Measurements from ENCODE around the gene TRNP1.
"Not testable (repeated sequence)": the region's sequence is repeated elsewhere in the genome, so short reads cannot be mapped to it uniquely, and the experiment has no call there.

The TRNP1 gene

DNA sequence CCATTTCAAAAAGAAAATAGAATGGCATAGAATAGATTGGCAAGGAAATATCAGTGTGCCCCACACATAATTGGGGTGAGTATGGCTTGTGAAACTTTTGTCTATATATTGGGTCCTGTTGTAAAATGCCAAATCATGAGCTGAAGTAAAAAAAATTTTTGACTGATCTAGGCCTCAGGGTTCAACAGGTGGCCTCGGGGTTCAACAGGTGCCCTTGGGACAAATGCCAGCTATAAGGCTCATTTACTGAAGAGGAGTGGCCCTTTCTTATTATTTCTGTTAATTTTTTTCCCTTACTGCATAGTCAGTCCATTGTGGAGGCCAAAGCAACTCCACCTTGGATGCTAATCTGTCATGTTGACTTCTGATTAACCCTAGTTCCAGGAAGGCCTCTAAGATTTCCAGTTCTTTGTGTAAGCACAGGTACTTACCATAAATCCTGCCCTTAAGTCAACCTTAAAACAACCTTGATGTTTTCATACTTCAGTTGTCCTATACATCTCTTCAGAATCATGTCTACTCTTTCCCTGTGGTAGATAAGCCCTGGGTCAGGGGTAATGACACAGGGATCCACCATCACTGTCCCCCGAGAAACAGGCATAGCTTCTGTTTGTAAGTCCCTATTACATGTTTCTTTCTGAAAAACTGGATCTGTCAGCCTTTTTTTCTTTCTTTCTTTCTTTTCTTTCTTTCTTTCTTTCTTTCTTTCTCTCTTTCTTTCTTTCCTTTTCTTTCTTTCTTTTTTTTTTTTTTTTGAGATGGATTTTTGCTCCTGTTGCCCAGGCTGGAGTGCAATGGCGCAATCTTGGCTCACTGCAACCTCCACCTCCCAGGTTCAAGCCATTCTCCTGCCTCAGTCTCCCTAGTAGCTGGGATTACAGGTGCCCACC lies 16.6 kb upstream of the TRNP1 start:
- no peak for DNase-seq

- no peak for DNase-seq
Measured at GRCh38 chr1:26978901-26979300, 14.6 kb upstream of the TRNP1 start.

DNA sequence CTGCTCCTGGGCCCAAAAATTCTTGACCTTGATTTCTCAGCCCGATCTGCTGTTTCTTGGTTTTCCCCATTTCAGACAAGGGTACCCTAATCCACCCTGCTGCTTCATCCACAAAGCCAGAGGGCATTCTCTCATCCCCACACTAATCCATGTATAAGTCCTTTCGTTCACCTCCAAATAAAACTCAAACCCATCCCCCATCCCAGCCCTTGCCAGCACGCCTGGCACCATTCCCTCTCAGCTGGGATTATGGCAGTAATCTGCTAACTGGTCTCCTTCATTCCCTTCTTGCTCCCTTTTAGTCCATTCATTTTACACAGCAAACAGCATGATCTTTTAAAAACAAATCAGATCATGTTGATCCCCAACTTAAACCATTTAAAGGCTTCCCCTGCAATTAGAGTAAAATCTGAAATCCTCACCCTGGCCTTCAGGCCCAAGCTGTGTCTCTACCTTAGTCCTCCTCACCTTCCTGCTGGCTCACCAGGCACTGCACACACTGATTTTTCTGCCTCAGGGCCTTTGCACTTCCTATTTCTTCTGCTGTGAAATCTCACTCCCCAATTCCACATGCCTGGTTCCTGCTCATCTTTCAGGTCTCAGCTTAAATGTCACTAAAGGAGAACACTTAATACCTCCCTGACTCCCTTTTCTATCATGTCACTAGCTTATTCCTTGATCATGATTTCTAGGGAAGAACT lies 12.2 kb upstream of the TRNP1 start:
- no peak for DNase-seq

GRCh38 chr1:26983863-26984262 lies 9.6 kb upstream of the TRNP1 start:
- no peak for DNase-seq

GRCh38 chr1:26984291-26984690 lies 9.2 kb upstream of the TRNP1 start:
- no peak for DNase-seq

GRCh38 chr1:26986658-26987057 lies 6.8 kb upstream of the TRNP1 start:
- no peak for DNase-seq

GRCh38 chr1:26989403-26990109 lies 3.9 kb upstream of the TRNP1 start:
- DNase-seq, result not testable (repeated sequence)

DNA sequence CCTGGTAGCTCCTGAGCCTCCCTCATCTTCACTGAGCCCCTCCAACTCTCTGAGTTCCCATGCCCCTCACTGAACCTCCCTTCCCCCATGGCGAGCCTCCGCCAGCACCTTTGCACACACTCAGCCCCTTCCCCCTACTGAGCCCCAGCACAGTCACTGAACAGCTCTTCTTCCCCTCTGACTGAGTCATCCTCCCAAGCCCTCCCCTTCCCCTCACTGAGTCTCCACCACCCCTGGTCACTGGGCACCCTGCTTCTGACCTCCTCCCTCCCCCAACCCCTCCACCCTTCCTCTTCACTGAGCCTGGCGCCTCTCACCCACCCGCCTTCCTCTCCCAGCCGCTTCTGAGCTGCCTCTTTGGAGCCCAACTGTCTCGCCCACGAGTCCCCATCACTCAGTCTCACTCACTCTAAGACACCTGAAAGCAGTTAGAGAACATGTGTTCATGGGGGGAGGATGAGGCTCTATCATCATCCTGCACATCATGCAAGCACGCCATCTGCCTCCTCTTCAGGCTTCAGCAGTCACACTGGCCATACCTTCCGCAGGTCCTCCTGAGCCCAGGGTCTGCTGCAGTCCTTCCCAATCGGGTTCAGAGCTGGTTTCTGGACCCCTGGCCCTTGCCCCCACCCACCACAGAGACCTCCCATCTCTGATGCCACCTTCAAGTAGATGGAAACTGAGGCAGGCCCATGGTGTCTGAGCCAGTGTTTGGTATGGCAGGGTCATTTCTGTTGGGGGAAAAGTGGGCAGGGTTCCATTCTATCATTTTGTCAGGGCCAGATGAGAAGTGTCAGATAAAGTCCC lies 2.0 kb upstream of the TRNP1 start:
- DNase-seq, result no peak

DNA sequence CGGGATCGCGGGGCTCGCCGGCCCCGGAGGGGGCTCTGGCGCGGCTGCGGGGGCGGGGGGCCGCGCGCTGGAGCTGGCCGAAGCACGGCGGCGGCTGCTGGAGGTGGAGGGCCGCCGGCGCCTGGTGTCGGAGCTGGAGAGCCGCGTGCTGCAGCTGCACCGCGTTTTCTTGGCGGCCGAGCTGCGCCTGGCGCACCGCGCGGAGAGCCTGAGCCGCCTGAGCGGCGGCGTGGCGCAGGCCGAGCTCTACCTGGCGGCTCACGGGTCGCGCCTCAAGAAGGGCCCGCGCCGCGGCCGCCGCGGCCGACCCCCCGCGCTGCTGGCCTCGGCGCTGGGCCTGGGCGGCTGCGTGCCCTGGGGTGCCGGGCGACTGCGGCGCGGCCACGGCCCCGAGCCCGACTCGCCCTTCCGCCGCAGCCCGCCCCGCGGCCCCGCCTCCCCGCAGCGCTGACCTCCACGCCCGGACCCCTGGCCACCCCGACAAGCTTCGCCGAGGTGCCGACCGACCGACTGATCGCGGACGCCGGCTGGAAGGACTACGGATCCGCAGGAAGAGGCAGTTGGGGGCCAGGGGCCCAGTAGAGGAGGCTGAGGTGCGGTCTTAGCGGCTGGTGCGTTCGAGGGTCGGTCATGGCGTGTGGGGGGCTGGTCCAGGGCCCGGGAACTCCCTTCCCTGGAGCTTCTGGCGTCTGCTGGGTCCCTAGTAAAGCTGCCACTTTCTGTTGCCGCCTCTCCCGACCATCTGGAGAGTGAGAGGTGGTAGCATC lies 711 bp downstream of the TRNP1 start:
- DNase-seq, result no peak

DNA sequence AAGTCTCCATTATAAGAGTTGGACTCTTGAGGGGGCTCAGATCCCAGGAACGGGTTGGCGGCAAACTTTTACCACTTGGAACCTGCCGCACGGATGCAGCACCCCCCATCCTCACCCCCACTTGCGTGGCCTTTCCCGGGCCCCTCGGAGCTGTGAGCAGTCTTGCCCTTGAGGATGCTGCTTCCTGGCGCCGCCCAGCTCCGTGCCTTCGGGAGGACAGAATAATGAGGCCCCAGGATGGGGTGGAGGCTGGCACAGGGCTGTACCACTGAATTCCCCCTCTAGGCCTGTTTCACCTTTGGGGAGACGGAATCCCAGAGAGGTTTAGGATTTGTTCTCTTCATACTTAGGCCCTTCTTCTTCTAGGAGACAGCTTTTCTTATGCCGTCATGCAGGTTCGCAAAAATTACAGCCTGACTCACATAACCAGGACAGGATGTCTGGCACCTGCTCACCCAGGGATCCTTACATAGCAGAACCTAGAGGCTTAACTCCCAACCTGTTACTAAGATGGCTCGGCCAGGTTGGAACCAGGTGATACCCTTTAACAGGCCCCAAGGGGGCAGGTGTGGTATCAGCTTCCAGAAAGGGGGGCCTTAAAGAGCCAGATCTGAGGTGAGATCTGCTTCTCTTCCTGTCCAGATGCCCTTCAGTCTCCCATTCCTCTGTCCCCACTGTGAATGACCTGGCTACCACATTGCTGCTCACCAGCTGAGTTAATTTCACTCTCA lies 1.5 kb downstream of the TRNP1 start:
- DNase-seq, result no peak

- no peak for DNase-seq
Measured at GRCh38 chr1:26996024-26996423, 2.5 kb downstream of the TRNP1 start.

DNA sequence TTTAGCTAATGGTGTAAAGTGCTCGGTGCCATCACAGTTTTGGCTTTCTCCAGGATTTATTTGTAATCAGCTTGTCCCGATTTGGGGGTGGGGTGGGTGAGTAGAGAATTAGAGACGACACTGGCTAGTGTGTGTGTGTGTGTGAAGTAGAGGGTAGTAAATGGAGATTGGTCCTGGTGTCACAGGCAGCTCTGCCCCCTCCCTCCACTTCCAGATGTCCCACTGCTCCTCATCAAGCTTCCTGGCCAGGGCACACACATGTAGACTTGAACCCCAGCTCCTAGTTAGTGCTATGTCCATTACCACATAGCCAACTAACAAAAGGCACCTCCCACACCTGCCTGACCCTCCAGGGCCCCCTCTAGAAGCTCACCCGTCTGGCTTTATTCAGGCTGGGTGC lies 3.2 kb downstream of the TRNP1 start:
- DNase-seq, result no peak

DNA sequence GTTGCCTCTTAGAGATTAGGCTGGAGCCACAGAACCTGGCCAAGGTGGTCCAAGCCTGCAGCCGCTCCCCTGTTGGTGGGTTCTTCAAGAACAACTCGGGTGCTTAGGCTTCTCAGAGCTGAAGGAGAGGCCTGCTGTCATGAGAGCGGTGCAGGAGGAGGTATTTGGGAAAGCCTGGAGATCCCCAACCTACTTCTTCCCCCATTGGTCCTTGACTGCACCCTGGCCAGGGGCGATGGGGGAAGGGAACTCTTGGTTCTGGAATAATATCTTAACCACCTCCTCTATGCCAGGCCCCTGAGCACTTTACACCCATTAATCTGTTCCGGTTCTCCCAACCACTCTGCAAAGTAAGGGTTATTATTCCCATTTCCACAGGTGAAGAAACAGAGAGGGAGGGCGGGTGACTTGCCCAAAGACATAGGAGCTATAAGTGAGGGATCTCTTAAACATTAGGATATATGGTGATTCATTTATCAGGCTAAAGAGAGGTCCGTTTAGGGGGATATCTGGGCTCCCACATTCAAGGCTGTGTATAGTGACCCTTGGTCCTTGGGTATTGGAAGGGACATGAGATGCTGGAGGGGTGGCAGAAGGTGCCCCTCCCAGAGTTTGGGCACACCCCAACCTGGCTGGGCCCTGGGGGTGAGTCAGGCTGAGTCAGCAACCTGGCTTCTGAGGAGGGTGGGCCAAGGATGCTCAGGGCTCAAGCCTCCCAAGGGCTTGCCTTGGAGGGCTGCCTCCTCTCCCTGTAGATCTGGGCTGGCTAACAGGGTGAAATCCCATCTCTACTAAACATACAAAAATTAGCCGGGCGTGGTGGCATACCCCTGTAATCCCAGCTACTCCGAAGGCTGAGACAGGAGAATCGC lies 5.2 kb downstream of the TRNP1 start:
- no peak for DNase-seq

- DNase-seq, result no peak
Measured at GRCh38 chr1:26999440-26999987, 6.0 kb downstream of the TRNP1 start.

GRCh38 chr1:27000090-27000816 lies 6.8 kb downstream of the TRNP1 start:
- DNase-seq, result no peak

GRCh38 chr1:27000817-27001460 lies 7.4 kb downstream of the TRNP1 start:
- no peak for DNase-seq

- DNase-seq, result no peak
Measured at GRCh38 chr1:27001570-27002360, 8.3 kb downstream of the TRNP1 start.
